Measurements from ENCODE around the gene GAREM1.
"Not testable (repeated sequence)": the region's sequence is repeated elsewhere in the genome, so short reads cannot be mapped to it uniquely, and the experiment has no call there.

GAREM1 gene

GRCh38 chr18:32470714-32471633, at the start of gene GAREM1:
Gene GAREM1, minus strand, starts transcription at chr18:32470882. Its CDS starts 454 bp downstream, at chr18:32470428.
- H3K4me3 ChIP-seq (ENCODE audit: low read depth, low read length): peak within 1 kb of the TSS; percentile 79

GRCh38 chr18:32511147-32511546, 40.5 kb upstream of the GAREM1 start:
- H3K4me3 ChIP-seq (ENCODE audit: low read depth, low read length): no peak overlapping the region

- H3K4me3 ChIP-seq (ENCODE audit: low read depth, low read length): no peak overlapping the region
These were observed 38.4 kb upstream of the GAREM1 start for GRCh38 chr18:32509111-32509510.

- H3K4me3 ChIP-seq (ENCODE audit: low read depth, low read length): no peak overlapping the region
These were observed 36.4 kb upstream of the GAREM1 start for GRCh38 chr18:32507093-32507492.

- no peak overlapping the region for H3K4me3 ChIP-seq (ENCODE audit: low read depth, low read length)
These were observed 31.3 kb upstream of the GAREM1 start for GRCh38 chr18:32502014-32502413.

GRCh38 chr18:32501242-32501641, 30.6 kb upstream of the GAREM1 start:
- not testable (repeated sequence) for H3K4me3 ChIP-seq (ENCODE audit: low read depth, low read length)

GRCh38 chr18:32483002-32483401, 12.3 kb upstream of the GAREM1 start:
- H3K4me3 ChIP-seq (ENCODE audit: low read depth, low read length): no peak overlapping the region

- H3K4me3 ChIP-seq (ENCODE audit: low read depth, low read length): no peak overlapping the region
These were observed 11.4 kb upstream of the GAREM1 start for GRCh38 chr18:32482117-32482516.

- H3K4me3 ChIP-seq (ENCODE audit: low read depth, low read length): no peak overlapping the region
These were observed 9.9 kb upstream of the GAREM1 start for GRCh38 chr18:32480581-32480980.

GRCh38 chr18:32478807-32479206, 8.1 kb upstream of the GAREM1 start:
- H3K4me3 ChIP-seq (ENCODE audit: low read depth, low read length): no peak overlapping the region

- no peak overlapping the region for H3K4me3 ChIP-seq (ENCODE audit: low read depth, low read length)
These were observed 7.6 kb upstream of the GAREM1 start for GRCh38 chr18:32478317-32478716.

GRCh38 chr18:32476106-32476505, 5.4 kb upstream of the GAREM1 start:
- H3K4me3 ChIP-seq (ENCODE audit: low read depth, low read length): no peak overlapping the region

GRCh38 chr18:32475069-32475468, 4.4 kb upstream of the GAREM1 start:
- H3K4me3 ChIP-seq (ENCODE audit: low read depth, low read length): not testable (repeated sequence)

- H3K4me3 ChIP-seq (ENCODE audit: low read depth, low read length): no peak overlapping the region
These were observed 2.6 kb upstream of the GAREM1 start for GRCh38 chr18:32473325-32473724.

GRCh38 chr18:32472841-32473240, 2.2 kb upstream of the GAREM1 start:
- no peak overlapping the region for H3K4me3 ChIP-seq (ENCODE audit: low read depth, low read length)

- H3K4me3 ChIP-seq (ENCODE audit: low read depth, low read length): peak overlapping the region; percentile 73
These were observed 295 bp downstream of the GAREM1 start for GRCh38 chr18:32470460-32470713.

- H3K4me3 ChIP-seq (ENCODE audit: low read depth, low read length): peak overlapping the region; percentile 73
These were observed 807 bp downstream of the GAREM1 start for GRCh38 chr18:32469691-32470459.

GRCh38 chr18:32469190-32469651, 1.5 kb downstream of the GAREM1 start:
- peak overlapping the region; percentile 73 for H3K4me3 ChIP-seq (ENCODE audit: low read depth, low read length)

- H3K4me3 ChIP-seq (ENCODE audit: low read depth, low read length): no peak overlapping the region
These were observed 2.4 kb downstream of the GAREM1 start for GRCh38 chr18:32468147-32468845.

- no peak overlapping the region for H3K4me3 ChIP-seq (ENCODE audit: low read depth, low read length)
These were observed 8.9 kb downstream of the GAREM1 start for GRCh38 chr18:32461709-32462272.

- no peak overlapping the region for H3K4me3 ChIP-seq (ENCODE audit: low read depth, low read length)
These were observed 10.4 kb downstream of the GAREM1 start for GRCh38 chr18:32460171-32460731.
